Measurements from ENCODE around the gene P3H3.

DNA sequence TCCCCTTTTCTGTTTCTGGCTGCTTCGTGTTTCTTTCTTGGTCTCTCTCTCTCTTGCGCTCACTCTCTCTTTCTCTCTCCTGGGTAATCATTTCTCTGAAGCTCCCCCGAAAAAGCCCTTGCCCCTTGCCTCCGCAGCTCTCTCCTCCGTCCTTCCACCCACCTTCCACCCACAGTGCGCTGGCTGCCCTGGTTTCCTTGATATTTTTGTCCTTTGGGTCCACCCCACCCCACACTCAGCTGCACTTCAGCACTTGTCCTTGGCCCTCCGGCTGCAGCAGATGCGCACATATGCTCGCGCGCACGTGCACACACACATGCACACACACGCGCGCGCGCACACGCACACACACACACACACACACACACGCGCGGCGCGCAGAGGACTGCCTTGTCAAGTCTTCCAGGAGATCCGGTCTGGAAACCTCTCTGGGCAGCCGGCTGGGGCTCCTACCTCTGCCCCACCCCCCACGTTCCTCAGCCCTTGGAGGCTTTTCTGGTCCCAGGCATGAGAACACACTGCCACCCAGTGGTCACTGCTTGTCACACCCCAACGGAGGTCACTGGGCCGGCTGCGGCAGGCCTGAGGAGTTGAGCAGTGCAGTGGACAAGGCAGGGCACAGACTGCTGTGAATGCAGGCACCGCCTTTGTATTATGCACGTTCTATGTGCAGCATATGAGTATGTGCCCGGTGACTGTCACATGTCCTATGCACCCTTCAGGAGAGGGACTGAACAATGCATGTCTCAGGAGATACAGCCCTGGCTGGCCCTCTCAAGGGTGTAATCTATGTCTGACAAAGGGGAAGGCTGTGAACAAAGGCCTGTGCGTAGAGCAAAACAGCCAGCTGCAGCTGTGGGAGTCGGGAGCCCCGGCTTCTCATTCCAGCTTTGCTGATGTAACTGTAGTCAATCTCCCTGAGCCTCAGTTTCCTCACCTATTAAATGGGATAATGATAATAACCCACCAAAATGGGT, 49.3 kb upstream of the P3H3 start:
- TF ChIP-seq NFE2L2 (IDR thresholded peaks at IDR 0.05; ENCODE audit: low read depth, low read length): no peak
- TF ChIP-seq CTCF (conservative IDR thresholded peaks at IDR 0.05; ENCODE audit: low read depth, low read length): peak; percentile 98
- peak; percentile 48; the same call in 1 of the 2 replicates for TF ChIP-seq POLR2A (IDR thresholded peaks at IDR 0.05; ENCODE audit: low read depth, low read length)
